A549 treated with ZK216348 at 1 μM for 4 hours (cell line): ENCODE results near the gene APELA. TPM values are rescaled to one million over a fixed set of nuclear protein-coding genes. Genes with fewer than 3 reads are reported as not detected.

Experiments
- total RNA-seq: library from RNA; stranded (reverse); fragments of 200-300 nt; extraction: Qiagen RNA extraction; gene quantifications from 5 replicates; pipeline ENCODE4 v1.2.3, GENCODE V29; 2022; ENCODE audit warnings: low read depth

The APELA gene, protein sequence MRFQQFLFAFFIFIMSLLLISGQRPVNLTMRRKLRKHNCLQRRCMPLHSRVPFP
- not detected in 5 replicates for total RNA-seq

DNA sequence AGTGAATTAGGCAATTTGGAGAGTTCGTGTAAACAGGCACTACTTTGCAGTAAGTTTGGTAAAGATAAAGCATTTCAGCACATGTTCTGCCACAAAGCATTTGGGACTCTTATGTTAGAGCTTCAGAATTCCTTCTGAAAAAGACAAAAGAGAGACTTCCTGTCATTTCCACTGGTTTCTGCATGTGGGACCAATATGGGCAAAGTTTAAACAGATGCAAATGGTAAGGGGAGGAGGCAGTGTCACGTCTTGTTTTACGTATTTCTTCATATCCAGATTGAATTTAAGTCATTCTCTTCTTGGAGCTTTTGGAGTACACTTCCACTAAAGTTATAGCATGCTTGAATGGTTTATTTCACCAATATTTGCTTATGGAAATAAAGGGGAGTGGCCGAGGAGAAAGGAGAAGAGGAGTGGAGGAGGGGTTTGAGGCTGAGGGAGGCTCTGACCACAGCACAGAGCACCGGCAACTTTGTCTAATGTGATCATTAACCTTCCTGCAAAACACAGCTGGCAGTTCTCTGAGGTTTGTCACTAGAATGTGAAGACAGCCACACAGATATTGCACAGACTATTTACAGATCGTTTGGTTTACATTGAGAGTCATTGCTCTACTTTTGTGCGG is at the start of gene APELA:
Gene APELA, plus strand, starts transcription at position 479 of the 625 bp plus-strand sequence. CDS start 154 bp downstream, outside the sequence.

Other genes starting within 250 kb of the APELA start
- 0.08 TPM in 1 of 5 replicates, not detected in the others for gene SMIM31, start 123.0 kb upstream of the APELA start, total RNA-seq
- not detected in 5 replicates for gene TRIM61, start 100.5 kb downstream of the APELA start, total RNA-seq
- not detected in 5 replicates for gene TRIM60, start 154.8 kb downstream of the APELA start, total RNA-seq
- not detected in 5 replicates for gene TRIM75, start 176.7 kb downstream of the APELA start, total RNA-seq
- 6.1 to 9.4 TPM (median 7.6 TPM) in 5 replicates for gene TMEM192, start 235.7 kb downstream of the APELA start, total RNA-seq